ENCODE results near the gene GBA3.

- TF ChIP-seq POLR2AphosphoS5 (IDR thresholded peaks at IDR 0.05), result no peak
- TF ChIP-seq CTCF (IDR thresholded peaks at IDR 0.05), result no peak
Observed at GRCh38 chr4:22674700-22675099, 18.0 kb upstream of the GBA3 start.
